IgD-negative memory B cell (primary cell): ENCODE results near the gene CDK6. TPM values are rescaled to one million over a fixed set of nuclear protein-coding genes. Genes with fewer than 3 reads are reported as not detected.
A peak's percentile ranks its signal among the peaks of the same experiment; 100 is the strongest.
"Not testable (repeated sequence)": the region's sequence is repeated elsewhere in the genome, so short reads cannot be mapped to it uniquely, and the experiment has no call there.

Experiments used
- H3K27ac Mint-ChIP-seq, 3 donors: one replicate each; pipeline ENCODE4 v1.8.0; 2020 to 2022; ENCODE audit warnings: mild to moderate bottlenecking in 3 of 3, mixed read lengths in 3 of 3, moderate library complexity in 1 of 3
- H3K27me3 Mint-ChIP-seq: one replicate; pipeline ENCODE4 v1.8.0; 2021; ENCODE audit warnings: mixed read lengths
- H3K36me3 Mint-ChIP-seq: one replicate; pipeline ENCODE4 v1.8.0; 2020; ENCODE audit warnings: mild to moderate bottlenecking, mixed read lengths
- H3K4me1 Mint-ChIP-seq, 3 donors: one replicate each; pipeline ENCODE4 v1.8.0; 2020 to 2022; ENCODE audit warnings: mixed read lengths in 3 of 3, mild to moderate bottlenecking in 1 of 3
- H3K4me3 Mint-ChIP-seq, 4 donors: one replicate each; pipeline ENCODE4 v1.8.0; 2020 to 2022; ENCODE audit warnings: mild to moderate bottlenecking in 4 of 4, mixed read lengths in 4 of 4, moderate library complexity in 3 of 4
- H3K9me3 Mint-ChIP-seq, 3 donors: one replicate each; pipeline ENCODE4 v1.8.0; 2020 to 2021; ENCODE audit warnings: mixed read lengths in 3 of 3, mild to moderate bottlenecking in 1 of 3
- polyA plus RNA-seq: library from polyadenylated mRNA; unstranded; fragments of 300-500 nt; fragmentation: Illumina TruSeq; gene quantifications from one replicate; pipeline ENCODE4 v1.2.3, GENCODE V29; 2021

CDK6 gene
- polyA plus RNA-seq, 1 donor from 2014 or later = 7.9 TPM

- not testable (repeated sequence) for H3K36me3 Mint-ChIP-seq, H3K9me3 Mint-ChIP-seq, H3K4me3 Mint-ChIP-seq, H3K27me3 Mint-ChIP-seq, H3K4me1 Mint-ChIP-seq
- peak overlapping the region in 1 of 3 donors; percentile 77 for H3K27ac Mint-ChIP-seq
Measured at GRCh38 chr7:92757311-92757910, 79.0 kb downstream of the CDK6 start.

GRCh38 chr7:92755680-92756079 is 80.7 kb downstream of the CDK6 start:
- Mint-ChIP-seq H3K27ac (no peak overlapping the region), H3K4me3 (no peak overlapping the region), H3K36me3 (no peaks in the 10 kb centered on the region), H3K4me1 (peaks cover 0 to 7% (median 0%) of the 10 kb centered on the region in 3 donors), H3K27me3 (no peaks in the 10 kb centered on the region), H3K9me3 (no peaks in the 10 kb centered on the region)

- no peaks in the 10 kb centered on the region for H3K27me3 Mint-ChIP-seq
- H3K4me3 Mint-ChIP-seq = no peak overlapping the region
- H3K36me3 Mint-ChIP-seq = no peaks in the 10 kb centered on the region
- H3K27ac Mint-ChIP-seq = no peak overlapping the region
- peaks cover 0 to 7% (median 0%) of the 10 kb centered on the region in 3 donors for H3K4me1 Mint-ChIP-seq
- no peaks in the 10 kb centered on the region for H3K9me3 Mint-ChIP-seq
Measured at GRCh38 chr7:92754919-92755581, 81.3 kb downstream of the CDK6 start.

GRCh38 chr7:92753614-92754013 is 82.8 kb downstream of the CDK6 start:
- no peak overlapping the region for H3K27ac Mint-ChIP-seq

GRCh38 chr7:92751902-92752901 is 84.2 kb downstream of the CDK6 start:
- peaks cover 2% of the 10 kb centered on the region for H3K36me3 Mint-ChIP-seq
- no peak overlapping the region for H3K4me3 Mint-ChIP-seq
- no peaks in the 10 kb centered on the region for H3K9me3 Mint-ChIP-seq
- H3K27ac Mint-ChIP-seq = no peak overlapping the region
- peaks cover 3 to 11% (median 7%) of the 10 kb centered on the region in 3 donors for H3K4me1 Mint-ChIP-seq
- no peaks in the 10 kb centered on the region for H3K27me3 Mint-ChIP-seq

More at GRCh38 chr7:92753614-92754013, 82.8 kb downstream of the CDK6 start:
- H3K27me3 Mint-ChIP-seq = no peaks in the 10 kb centered on the region
- peaks cover 2% of the 10 kb centered on the region for H3K36me3 Mint-ChIP-seq
- H3K4me1 Mint-ChIP-seq = peaks cover 3 to 11% (median 7%) of the 10 kb centered on the region in 3 donors
- H3K9me3 Mint-ChIP-seq = no peaks in the 10 kb centered on the region
- no peak overlapping the region for H3K4me3 Mint-ChIP-seq

- Mint-ChIP-seq H3K4me1 (peaks cover 3 to 11% (median 7%) of the 10 kb centered on the region in 3 donors), H3K9me3 (no peaks in the 10 kb centered on the region), H3K27ac (no peak overlapping the region), H3K36me3 (peaks cover 2% of the 10 kb centered on the region), H3K4me3 (no peak overlapping the region), H3K27me3 (no peaks in the 10 kb centered on the region)
Measured at GRCh38 chr7:92750946-92751345, 85.4 kb downstream of the CDK6 start.

- Mint-ChIP-seq H3K9me3 (no peaks in the 10 kb centered on the region), H3K27ac (no peak overlapping the region), H3K36me3 (peaks cover 6% of the 10 kb centered on the region), H3K4me1 (peaks cover 3 to 11% (median 7%) of the 10 kb centered on the region in 3 donors), H3K4me3 (no peak overlapping the region), H3K27me3 (no peaks in the 10 kb centered on the region)
Measured at GRCh38 chr7:92750447-92750839, 85.9 kb downstream of the CDK6 start.

GRCh38 chr7:92749832-92750446 is 86.4 kb downstream of the CDK6 start:
- peaks cover 3 to 10% (median 7%) of the 10 kb centered on the region in 3 donors for H3K4me1 Mint-ChIP-seq
- no peaks in the 10 kb centered on the region for H3K27me3 Mint-ChIP-seq
- no peaks in the 10 kb centered on the region for H3K9me3 Mint-ChIP-seq
- peaks cover 6% of the 10 kb centered on the region for H3K36me3 Mint-ChIP-seq
- H3K4me3 Mint-ChIP-seq = no peak overlapping the region
- peak overlapping the region in 2 of 3 donors; percentile 11 to 34 for H3K27ac Mint-ChIP-seq

- H3K4me1 Mint-ChIP-seq = peaks cover 3 to 7% (median 4%) of the 10 kb centered on the region in 3 donors
- no peak overlapping the region for H3K4me3 Mint-ChIP-seq
- H3K27ac Mint-ChIP-seq = peak overlapping the region in 2 of 3 donors; percentile 11 to 41
Measured at GRCh38 chr7:92749327-92749755, 87.0 kb downstream of the CDK6 start.

GRCh38 chr7:92748495-92748894 is 87.9 kb downstream of the CDK6 start:
- peaks cover 3 to 9% (median 4%) of the 10 kb centered on the region in 3 donors for H3K4me1 Mint-ChIP-seq
- H3K27me3 Mint-ChIP-seq = no peaks in the 10 kb centered on the region
- H3K4me3 Mint-ChIP-seq = no peak overlapping the region
- H3K36me3 Mint-ChIP-seq = peaks cover 8% of the 10 kb centered on the region
- no peak overlapping the region for H3K27ac Mint-ChIP-seq
- H3K9me3 Mint-ChIP-seq = peaks cover 0 to 3% (median 0%) of the 10 kb centered on the region in 3 donors

More at GRCh38 chr7:92749327-92749755, 87.0 kb downstream of the CDK6 start:
- Mint-ChIP-seq H3K36me3 (peaks cover 6% of the 10 kb centered on the region), H3K9me3 (no peaks in the 10 kb centered on the region), H3K27me3 (no peaks in the 10 kb centered on the region)

- no peak overlapping the region for H3K4me3 Mint-ChIP-seq
- peaks cover 0 to 3% (median 0%) of the 10 kb centered on the region in 3 donors for H3K9me3 Mint-ChIP-seq
- H3K36me3 Mint-ChIP-seq = peaks cover 8% of the 10 kb centered on the region
- no peaks in the 10 kb centered on the region for H3K27me3 Mint-ChIP-seq
- H3K4me1 Mint-ChIP-seq = peaks cover 3 to 9% (median 4%) of the 10 kb centered on the region in 3 donors
- H3K27ac Mint-ChIP-seq = peak overlapping the region in 1 of 3 donors; percentile 12
Measured at GRCh38 chr7:92747041-92747835, 89.1 kb downstream of the CDK6 start.

DNA sequence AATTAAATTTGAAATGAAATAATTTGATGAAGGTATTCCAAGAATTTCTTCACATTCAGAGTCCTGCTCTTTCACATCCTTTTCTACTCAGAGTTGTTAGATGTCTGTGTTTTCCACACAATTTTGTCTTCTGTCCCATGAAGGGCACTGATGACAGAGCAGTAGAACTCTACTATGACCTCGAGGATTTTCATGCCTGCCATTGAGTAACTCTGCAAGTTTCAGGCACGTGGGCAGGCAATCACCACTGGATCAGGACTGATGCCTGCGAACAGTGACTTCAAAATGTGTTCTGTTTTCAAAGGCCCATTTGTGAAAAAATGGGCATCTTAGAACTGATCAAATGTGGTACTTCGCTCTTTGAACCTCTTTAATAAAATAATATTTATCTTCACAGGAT is 91.1 kb downstream of the CDK6 start:
- peaks cover 0 to 3% (median 0%) of the 10 kb centered on the region in 3 donors for H3K9me3 Mint-ChIP-seq
- H3K27me3 Mint-ChIP-seq = no peaks in the 10 kb centered on the region
- H3K4me3 Mint-ChIP-seq = no peak overlapping the region
- H3K27ac Mint-ChIP-seq = no peak overlapping the region
- H3K4me1 Mint-ChIP-seq = peaks cover 3 to 9% (median 4%) of the 10 kb centered on the region in 3 donors
- H3K36me3 Mint-ChIP-seq = peaks cover 10% of the 10 kb centered on the region

GRCh38 chr7:92744180-92744579 is 92.2 kb downstream of the CDK6 start:
- H3K4me1 Mint-ChIP-seq, H3K27me3 Mint-ChIP-seq, H3K9me3 Mint-ChIP-seq, H3K27ac Mint-ChIP-seq, H3K36me3 Mint-ChIP-seq, H3K4me3 Mint-ChIP-seq: not testable (repeated sequence)

GRCh38 chr7:92742186-92742585 is 94.2 kb downstream of the CDK6 start:
- peaks cover 0 to 6% (median 2%) of the 10 kb centered on the region in 3 donors for H3K4me1 Mint-ChIP-seq
- no peak overlapping the region for H3K4me3 Mint-ChIP-seq
- H3K27ac Mint-ChIP-seq = no peak overlapping the region
- no peaks in the 10 kb centered on the region for H3K27me3 Mint-ChIP-seq
- peaks cover 8% of the 10 kb centered on the region for H3K36me3 Mint-ChIP-seq
- peaks cover 0 to 3% (median 0%) of the 10 kb centered on the region in 3 donors for H3K9me3 Mint-ChIP-seq
